NB4 (cell line): Measurements from ENCODE around the gene ZMYM1.
"Not testable (repeated sequence)": the region's sequence is repeated elsewhere in the genome, so short reads cannot be mapped to it uniquely, and the experiment has no call there.

Source experiments
- DNase-seq: peaks from one replicate; pipeline ENCODE4 v3.0.0; 2010; ENCODE audit warnings: low read depth
- H3K4me3 ChIP-seq: one replicate; pipeline ENCODE4 v1.5.1; 2011; ENCODE audit warnings: mild to moderate bottlenecking, low read depth, low read length, moderate library complexity
- MYC ChIP-seq: IDR thresholded peaks from 2 replicates; pipeline ENCODE4 v1.6.1; 2011; ENCODE audit warnings: low read depth, low read length
- POLR2A ChIP-seq: IDR thresholded peaks from 2 replicates; pipeline ENCODE4 v1.6.1; 2011; ENCODE audit warnings: mild to moderate bottlenecking; ENCODE audit not compliant: insufficient read length; ENCODE audit errors: extremely low read depth
- TF ChIP-seq, protein P1 (sequence below): IDR thresholded peaks from one replicate; pipeline ENCODE4 v1.5.1; 2012; ENCODE audit warnings: low read depth, low read length
- TF ChIP-seq, protein P2 (sequence below): IDR thresholded peaks from 2 replicates; pipeline ENCODE4 v1.6.1; 2011; ENCODE audit warnings: low read depth, low read length

ZMYM1 gene

DNA sequence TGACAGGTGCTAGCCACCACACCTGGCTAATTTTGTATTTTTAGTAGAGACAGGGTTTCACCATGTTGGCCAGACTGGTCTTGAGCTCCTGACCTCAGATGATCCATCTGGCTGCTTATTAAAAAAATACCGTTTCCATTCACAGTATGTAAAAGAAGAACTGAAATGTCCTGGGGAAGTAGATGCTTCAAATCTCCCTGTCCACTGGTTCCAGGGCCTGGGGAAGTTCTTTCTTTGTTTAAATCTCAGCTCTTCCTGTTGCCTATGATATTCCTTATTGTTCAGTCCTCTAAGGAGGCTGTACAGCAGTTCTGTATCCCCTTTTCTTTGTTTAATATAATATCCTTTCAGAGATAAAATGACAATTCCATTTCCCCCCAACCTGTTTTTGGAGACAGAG is 47.4 kb downstream of the ZMYM1 start:
- H3K4me3 ChIP-seq, result no peak overlapping the region
- no peak for DNase-seq
- TF ChIP-seq MYC (no peak), POLR2A (no peak)
- TF ChIP-seq, protein P1, sequence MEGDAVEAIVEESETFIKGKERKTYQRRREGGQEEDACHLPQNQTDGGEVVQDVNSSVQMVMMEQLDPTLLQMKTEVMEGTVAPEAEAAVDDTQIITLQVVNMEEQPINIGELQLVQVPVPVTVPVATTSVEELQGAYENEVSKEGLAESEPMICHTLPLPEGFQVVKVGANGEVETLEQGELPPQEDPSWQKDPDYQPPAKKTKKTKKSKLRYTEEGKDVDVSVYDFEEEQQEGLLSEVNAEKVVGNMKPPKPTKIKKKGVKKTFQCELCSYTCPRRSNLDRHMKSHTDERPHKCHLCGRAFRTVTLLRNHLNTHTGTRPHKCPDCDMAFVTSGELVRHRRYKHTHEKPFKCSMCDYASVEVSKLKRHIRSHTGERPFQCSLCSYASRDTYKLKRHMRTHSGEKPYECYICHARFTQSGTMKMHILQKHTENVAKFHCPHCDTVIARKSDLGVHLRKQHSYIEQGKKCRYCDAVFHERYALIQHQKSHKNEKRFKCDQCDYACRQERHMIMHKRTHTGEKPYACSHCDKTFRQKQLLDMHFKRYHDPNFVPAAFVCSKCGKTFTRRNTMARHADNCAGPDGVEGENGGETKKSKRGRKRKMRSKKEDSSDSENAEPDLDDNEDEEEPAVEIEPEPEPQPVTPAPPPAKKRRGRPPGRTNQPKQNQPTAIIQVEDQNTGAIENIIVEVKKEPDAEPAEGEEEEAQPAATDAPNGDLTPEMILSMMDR, result no peak
- TF ChIP-seq, protein P2, sequence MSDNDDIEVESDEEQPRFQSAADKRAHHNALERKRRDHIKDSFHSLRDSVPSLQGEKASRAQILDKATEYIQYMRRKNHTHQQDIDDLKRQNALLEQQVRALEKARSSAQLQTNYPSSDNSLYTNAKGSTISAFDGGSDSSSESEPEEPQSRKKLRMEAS, result no peak

DNA sequence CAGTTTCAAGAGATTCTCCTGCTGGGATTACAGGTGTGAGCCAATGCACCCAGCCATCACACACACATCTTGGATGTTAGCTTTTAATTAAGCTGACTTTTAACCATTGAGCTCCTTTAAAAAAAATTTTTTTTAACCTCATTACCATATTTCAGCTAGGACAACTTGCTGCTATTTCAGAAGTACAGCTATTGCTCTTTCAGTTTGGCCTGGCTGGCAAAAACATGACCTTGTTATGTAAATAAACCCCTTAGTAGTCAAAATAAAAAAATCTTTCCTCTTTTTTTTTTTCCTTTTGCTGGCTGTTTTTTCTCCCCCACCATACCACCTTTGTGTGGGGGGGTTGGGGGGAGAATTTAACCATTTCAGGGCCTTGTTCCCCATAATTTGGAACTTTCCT is 49.9 kb downstream of the ZMYM1 start:
- TF ChIP-seq, protein P2, result no peak
- no peak overlapping the region for H3K4me3 ChIP-seq
- DNase-seq, result no peak

DNA sequence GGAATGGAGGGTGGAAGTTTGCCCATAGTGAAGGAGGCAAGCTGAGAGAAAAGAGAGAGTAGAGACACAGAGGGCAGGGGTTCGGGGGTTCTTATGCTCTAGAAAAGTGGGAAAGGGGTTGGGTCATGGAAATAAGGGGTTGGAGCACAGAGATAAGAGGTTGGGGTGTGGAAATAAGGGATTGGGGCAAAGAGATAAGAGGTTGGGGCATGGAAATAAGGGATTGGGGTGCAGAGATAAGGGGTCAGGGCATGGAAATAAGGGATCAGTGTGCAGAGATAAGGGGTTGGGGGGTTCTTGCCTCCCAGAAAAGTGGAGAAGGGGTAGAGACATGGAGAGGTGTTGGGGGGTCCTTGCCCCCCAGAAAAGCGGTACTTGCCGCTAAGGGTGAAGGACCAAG is 57.6 kb downstream of the ZMYM1 start:
- H3K4me3 ChIP-seq, result no peak overlapping the region
- no peak for DNase-seq
- TF ChIP-seq, protein P2, result no peak
- TF ChIP-seq, protein P1, result no peak
- TF ChIP-seq POLR2A, result no peak
- no peak for TF ChIP-seq MYC

DNA sequence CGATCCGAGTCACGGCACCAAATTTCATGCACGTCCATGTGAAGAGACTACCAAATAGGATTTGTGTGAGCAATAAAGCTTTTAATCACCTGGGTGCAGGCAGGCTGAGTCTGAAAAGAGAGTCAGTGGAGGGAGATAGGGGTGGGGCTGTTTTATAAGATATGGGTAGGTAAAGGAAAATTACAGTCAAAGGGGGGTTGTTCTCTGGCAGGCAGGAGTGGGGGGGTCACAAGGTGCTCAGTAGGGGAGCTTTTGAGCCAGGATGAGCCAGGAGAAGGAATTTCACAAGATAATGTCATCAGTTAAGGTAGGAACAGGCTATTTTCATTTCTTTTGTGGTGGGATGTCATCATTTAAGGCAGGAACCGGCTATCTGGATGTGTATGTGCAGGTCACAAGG is 58.4 kb downstream of the ZMYM1 start:
- not testable (repeated sequence) for H3K4me3 ChIP-seq, DNase-seq

DNA sequence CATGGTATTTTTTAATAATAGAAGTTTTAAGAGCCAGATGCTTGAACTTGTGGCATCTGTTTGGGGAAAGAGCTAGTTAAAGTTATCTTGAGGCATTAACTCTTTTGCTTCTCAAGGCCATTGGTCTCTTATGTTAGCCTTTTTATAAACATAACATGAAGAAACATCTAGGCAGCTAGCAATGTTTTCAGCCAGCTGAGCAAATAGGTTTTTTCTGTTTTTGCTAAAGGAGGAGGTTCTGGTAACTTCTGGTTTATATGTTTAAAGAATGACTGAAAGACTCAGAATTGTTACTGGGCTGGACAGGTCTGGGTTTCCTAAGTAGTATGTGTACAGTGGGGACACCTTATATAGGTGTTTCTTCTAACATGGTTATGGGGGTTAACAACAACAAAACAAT is 63.1 kb downstream of the ZMYM1 start:
- not testable (repeated sequence) for H3K4me3 ChIP-seq, DNase-seq

DNA sequence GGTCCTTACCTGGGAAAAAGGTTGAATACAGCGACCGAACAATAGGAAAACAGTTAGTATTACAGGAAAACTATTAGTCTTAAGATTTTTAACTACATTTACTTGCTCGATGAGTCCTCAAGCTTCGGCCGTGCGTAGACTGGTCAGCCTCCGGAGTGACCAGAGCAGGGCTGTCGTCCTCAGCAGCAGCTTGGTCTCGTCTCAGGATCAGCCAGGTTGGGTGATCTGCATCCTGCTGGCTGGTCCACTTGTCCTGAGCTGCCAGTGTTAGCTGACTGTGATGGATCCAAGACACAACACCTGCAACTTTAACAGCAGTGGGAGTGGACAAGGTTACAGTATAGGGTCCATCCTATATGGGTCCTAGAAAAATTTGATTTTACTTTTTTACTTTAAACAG is 63.5 kb downstream of the ZMYM1 start:
- not testable (repeated sequence) for H3K4me3 ChIP-seq, DNase-seq

DNA sequence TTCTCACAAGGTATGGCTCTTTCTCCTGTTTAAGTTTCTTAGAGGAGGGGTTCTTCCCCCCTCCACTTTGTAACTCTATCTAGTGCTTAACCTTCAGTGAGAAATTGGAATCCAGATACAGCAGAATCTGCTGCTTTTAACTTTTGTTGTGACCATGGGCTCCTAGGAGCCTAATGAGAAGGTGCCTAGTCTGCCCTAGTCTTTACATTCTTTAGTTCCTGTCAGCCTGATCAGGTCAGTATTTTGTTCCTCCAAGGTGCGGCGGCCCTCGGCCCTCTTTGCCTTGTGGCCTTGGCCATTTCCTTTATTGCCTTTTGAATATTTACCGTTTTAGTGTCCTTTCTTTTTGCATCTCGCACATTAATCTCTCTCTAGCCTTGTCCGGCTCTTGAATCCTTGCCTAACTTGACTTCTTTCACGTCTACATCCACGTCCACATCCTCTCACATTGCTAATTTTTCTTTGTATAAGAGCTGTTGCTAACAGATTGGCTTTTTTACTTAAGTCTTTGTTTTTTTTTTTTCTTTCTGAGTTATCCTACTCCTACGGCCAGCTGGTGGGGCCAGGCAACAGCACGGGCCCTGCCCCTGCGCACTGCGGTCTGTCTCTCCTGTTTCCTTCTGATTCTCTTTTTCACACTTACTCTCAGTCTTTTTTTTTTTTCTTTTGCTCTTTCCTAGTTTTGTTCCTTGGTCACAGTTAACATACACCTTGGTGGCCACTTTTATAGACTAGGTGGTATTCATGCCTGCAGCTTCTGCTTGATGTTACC is 64.7 kb downstream of the ZMYM1 start:
- H3K4me3 ChIP-seq, result no peak overlapping the region
- TF ChIP-seq, protein P1, result no peak
- TF ChIP-seq MYC (no peak), POLR2A (no peak)
- TF ChIP-seq, protein P2, result no peak
- no peak for DNase-seq

DNA sequence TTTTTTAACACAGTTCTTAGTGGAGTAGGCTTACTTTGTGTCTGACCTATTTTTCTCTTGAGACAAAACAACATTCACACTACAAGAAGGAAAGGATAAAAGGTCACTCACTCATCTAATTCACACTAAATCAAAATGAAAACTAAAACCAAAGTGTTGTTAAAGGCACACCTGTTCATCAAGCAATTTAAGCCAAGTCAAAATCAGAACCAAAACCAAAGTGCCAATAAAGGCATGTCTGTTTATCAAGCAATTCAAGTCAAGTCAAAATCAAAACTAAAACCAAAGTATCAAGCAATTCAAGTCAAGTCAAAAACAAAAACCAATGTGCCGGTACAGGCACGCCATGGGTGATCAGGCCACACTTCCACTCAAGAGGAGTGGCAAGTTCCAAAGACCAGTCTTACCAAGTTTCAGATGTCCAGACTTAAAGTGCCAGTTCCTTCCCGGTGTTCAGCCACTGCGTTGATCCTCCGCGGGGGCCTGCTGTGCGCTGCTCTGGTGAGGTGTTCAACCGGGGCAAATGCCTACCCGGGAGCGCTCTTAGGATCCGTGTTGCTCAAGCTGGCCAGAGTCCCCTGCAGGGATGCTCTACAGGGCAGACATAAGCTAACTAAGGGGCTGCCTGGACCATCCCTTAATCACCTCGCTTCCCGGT is 66.8 kb downstream of the ZMYM1 start:
- not testable (repeated sequence) for H3K4me3 ChIP-seq, DNase-seq
